Right ventricle myocardium inferior (tissue), 1 donor: Measurements from ENCODE around the gene DENND4A. TPM values are rescaled to one million over a fixed set of nuclear protein-coding genes. Genes with fewer than 3 reads are reported as not detected.
"Not testable (repeated sequence)": the region's sequence is repeated elsewhere in the genome, so short reads cannot be mapped to it uniquely, and the experiment has no call there.

ENCODE experiments used
- ATAC-seq: fragments of 200-7000 bp; cut with Tn5 transposase; one replicate; pipeline ENCODE4 v1.9.1; 2020; ENCODE audit warnings: mild to moderate bottlenecking, moderate library complexity
- DNase-seq: peaks from one replicate; pipeline ENCODE4 v3.0.0; 2021; ENCODE audit errors: missing footprints
- intact Hi-C: fragments of 100-400 bp; cut with DNase I; formaldehyde crosslinking; loops from one replicate; pipeline ENCODE4 v1.11.0; 2022
- microRNA-seq: library from miRNA; unstranded; fragments of <30 nt; microRNA quantifications from one replicate; pipeline ENCODE4 v1.2.0, GENCODE V29; 2020
- total RNA-seq: library from RNA; stranded (reverse); fragmentation: NEBNext Ultra II Directional; extraction: Animal tissue kit (Norgen Biotek cat#: 25700); gene quantifications from one replicate; pipeline ENCODE4 v1.2.1, GENCODE V29; 2021
- donor health status: DM: no; HTN: yes; CAD: no; lungs with severe emphysema.

The DENND4A gene
- total RNA-seq, 1 donor from 2014 or later = 12.7 TPM

DNA sequence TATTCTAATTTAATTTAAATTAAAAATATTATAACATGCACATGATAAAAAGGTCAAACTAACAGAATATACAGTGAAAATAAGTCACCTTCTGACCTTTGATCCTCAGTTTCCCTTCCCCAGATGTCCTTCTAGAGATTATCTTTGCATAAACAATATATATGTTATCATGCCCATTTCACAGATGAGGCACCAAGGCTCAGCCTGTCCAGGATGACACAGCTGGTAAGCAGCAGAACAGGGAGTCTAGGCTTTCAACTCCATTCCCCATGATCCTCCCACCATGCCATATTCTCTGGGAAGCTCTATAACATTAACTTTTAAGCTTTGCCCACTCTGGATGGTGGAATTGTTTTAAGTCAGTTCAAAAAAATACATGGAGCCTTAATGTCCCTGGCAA, 169.0 kb downstream of the DENND4A start:
- intact Hi-C loops = no loop called here
- no peak for ATAC-seq
- DNase-seq = no peak

DNA sequence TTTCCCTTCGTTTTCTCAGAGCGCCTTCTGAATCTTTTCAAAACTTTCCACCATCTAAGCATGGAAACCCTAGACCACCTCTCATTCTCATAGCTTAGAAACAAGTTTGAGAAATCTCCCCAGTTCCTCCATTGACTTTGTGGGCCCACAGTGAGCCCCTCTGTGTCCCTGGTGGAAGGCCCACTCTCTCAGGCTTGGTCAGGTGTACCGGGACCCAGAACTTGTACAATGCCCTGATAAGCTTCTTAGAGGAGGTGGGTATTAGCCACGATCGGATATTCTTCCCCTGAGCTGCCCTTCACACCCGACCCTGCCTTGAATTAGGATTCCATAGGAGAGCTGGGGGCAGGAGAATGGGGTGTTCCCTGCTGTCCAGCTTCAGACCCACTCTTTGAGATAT, 170.5 kb downstream of the DENND4A start, which contains the start of gene SLC24A1:
SLC24A1 (plus strand) TSS at position 301 of the 400 bp plus-strand sequence. CDS start 2,143 bp downstream, outside the sequence.
- DNase-seq = no peak
- intact Hi-C loops = no loop called here
- no peak for ATAC-seq

DNA sequence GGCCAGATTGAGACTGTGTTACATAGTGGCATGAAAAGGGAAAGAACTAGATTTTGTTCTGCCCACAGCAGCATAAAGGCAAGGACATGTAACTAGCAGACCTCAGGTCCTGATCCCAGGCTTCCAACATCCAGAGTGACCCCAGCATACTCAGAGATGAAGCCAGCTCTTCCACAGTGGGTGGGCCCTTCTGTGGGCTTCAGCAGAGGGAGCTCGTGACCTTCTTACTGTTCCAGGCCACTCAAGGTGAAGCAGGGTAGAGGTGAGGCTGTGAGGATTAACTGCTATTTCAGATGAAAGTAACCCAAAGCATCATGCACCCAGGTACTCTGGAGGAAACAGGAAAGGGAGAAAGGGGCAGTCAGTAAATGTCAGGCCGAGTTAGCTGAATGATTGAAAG, 171.3 kb downstream of the DENND4A start:
- no peak for DNase-seq
- intact Hi-C loops = no loop called here
- ATAC-seq = no peak

DNA sequence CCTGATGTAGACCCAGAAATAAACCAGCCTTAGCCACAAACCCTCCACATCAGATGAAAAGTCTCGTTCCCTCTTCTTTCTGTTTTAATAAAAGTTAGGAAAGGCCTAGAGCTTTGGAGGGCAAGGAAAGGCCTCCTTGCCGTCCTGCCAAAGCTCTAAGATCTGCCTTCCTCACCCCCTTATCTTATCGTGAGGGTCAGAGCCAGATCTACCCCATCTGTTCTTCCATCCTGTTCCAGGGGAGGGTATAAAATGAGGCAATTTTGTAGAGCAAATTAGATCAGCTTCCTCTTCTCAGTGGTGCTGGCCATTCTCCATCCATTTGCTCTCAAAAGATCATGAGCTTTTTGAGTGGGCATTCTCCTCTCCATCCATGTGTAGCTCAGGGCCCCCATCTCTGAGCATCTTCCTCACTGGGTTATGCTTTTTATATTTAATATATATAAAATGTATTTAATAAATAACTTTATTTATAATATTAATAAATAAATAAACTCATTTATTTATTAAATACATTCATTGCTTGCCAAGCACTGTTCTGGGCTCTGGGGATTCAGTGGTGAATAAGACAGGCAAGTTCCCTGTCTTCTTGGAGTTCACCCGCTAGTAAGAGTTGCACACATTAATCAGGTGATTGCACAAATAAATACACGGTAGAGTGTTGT, 172.3 kb downstream of the DENND4A start:
- intact Hi-C loops = no loop called here
- no peak for DNase-seq

DNA sequence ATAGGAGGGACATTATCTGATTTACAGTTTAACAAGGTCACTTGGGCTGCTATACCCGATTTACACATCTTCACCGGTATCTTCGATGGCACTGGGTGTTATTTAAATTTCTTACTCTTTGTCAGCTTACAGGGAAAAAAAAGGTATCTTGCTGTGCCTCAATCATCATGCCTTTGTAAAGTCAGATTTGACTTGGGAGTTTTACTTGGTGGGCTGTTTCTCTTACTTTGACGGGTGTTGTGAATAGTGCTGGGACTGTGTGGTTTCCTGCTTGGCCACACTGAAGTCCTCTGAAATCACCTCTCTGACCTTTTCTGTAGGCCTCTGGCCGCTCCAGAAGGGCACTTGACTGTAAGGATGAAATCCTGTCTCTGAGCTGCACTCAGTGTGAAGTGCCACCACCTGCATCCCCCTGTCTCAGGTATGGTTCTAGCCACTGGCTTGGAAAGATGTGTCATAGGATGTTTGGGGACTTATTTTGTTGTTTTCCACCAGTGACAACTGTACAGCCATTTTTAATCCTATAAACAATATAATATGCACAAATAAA, 173.5 kb downstream of the DENND4A start:
- ATAC-seq (no peak), DNase-seq (no peak)
- intact Hi-C loops = no loop called here

More for the DNA sequence above, 172.3 kb downstream of the DENND4A start:
- no peak for ATAC-seq

DNA sequence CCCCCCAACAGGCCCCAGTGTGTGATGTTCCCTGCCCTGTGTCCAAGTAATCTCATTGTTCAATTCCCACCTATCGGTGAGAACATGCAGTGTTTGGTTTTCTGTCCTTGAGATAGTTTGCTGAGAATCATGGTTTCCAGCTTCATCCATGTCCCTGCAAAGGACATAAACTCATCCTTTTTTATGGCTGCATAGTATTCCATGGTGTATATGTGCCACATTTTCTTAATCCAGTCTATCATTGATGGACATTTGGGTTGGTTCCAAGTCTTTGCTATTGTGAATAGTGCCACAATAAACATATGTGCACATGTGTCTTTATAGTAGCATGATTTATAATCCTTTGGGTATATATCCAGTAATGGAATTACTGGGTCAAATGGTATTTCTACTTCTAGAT, 176.2 kb downstream of the DENND4A start:
- ATAC-seq, DNase-seq, intact Hi-C loops: not testable (repeated sequence)

DNA sequence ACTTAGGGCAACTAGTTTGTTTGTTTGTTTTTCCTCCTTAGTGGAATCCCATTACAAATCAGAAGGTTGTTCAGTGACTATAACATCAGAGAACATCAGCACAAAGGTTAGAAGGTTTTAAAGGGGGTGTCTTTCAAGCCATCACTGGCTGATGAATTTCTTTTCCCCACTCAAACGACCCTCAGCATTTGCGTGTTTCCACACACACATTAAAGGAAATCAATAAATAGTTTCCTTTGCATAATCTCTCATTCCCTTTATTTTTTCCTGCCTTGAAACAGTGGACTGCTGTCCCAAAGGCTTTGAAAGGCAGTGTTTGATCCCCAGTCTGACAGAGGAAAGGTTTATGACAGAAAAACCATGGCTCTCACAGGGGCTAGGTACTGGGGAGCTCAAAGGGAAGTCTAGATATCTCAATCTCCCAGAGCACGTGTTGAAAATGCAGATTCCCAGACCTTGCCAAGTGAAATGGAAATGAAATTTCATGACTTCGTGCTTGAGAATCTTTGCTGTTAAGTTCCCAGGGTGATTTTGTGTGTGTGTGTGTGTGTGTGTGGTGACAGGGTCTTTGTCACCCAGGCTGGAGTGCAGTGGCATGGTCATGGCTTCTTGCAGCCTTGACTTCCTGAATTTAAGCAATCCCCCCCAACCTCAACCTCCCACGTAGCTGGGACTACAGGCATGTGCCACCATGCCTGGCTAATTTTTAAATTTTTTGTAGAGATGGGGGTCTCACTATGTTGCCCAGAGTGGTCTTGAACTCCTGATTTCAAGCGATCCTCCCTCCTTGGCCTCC, 178.9 kb downstream of the DENND4A start:
- intact Hi-C loops = no loop called here
- no peak for ATAC-seq
- no peak for DNase-seq

DNA sequence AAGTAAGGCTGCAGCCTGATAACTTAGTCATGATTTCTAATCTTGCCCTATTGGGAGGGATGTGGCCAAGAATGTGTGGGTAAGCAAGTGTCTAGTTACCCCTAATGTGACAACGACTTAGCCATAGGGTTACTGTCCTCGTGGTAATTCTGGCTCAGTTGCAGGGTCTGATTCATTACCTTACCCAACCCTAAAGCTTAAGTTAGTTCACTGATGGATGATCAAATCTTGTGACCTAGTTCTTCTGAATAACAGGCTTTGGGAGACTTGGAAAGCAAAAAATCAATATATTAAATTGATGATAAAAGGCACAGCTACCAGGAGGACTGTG, 179.5 kb downstream of the DENND4A start:
- DNase-seq = no peak
- ATAC-seq = no peak
- intact Hi-C loops = no loop called here

DNA sequence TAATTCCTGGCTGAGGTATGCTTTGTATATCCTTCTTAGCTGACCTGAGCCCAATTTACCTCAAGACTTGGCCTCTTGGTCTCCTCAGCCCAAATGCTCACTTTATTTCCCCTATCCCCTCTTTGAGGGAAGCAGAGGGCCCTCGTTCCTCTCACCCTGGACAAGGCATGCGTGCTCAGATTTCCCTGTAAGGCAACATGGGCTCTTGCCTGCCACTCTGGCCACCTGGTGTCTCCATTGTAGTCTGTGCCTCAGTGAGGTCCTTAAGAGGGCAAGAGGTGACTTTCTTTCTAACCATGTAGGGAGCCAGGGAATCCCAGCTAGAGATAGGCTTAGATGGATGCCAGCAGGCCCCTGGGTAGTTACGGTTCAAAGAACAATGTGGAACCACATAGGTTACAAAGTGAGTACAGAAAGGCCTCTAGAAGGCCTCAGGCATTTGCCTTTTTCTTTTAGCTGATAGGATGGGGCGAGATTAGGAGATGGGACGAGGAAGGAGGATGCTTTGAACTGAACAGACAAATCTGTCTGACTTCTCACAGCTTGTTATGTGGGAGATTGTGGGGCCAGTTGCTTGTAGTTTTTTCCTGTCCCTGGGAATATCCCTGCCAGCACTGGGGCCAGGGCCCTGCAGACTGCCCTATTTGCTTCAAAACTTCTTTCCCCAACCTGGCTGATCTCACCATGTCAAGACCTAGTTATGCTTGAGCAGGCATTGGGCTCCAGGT, 180.0 kb downstream of the DENND4A start:
- DNase-seq (no peak), ATAC-seq (no peak)
- intact Hi-C loops = no loop called here

DNA sequence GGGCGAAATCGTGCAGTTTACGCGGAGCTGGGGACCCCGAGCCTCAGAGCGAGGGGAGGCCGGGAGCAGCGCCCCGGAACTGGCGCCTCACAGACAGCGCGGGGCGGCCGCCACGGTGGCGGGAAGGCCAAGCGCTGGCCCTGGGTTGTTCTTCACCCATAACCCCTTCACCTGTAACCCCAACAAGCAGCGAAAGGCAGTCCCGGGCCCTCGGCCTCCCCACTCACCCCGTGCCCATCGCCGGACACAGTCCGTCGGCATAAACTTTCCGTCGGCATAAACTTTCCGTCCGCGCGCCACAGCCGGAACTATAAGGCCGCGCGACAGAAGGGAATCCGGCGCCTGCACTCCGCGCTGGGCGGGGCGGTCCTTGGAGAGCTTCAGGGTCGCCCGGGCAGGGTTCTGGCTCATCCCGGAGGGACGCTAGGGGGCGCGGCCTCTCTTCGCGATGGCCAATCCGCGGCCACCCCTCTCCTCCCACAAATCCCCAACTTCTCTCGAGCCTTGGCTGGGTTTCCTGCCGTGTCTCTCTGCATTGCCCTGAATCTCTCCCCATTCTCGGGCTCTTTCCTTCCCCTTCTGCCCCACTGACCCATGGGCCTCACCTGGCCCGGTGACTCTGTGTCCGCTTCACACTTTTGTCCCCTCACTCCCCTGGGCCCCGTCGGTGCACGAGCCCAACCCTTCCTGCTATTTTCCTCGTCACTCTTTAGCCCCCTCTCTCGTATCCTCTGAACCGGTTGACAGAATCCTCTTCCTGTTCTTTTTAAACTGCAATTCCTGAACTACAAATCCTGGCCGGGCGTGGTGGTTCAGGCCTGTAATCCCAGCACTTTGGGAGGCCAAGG, 181.0 kb downstream of the DENND4A start, which contains the start of gene INTS14:
INTS14 (minus strand) TSS at position 261 of the 848 bp plus-strand sequence. CDS start 3,751 bp downstream, outside the sequence.
- ATAC-seq (peak; percentile 100), DNase-seq (peak; percentile 99)
- intact Hi-C loops = no loop called here

Small RNA genes within 50 kb of the gene (microRNA-seq; reads per million reads assigned to microRNA genes)
- gene MIR4511 = not detected

Other genes with a start within 250 kb of the DENND4A start
- gene INTS14, start 181.2 kb downstream of the DENND4A start, total RNA-seq = 9.7 TPM
- 2.3 TPM for gene SLC24A1, start 170.4 kb downstream of the DENND4A start, total RNA-seq
- 161 TPM for gene RAB11A, start 77.2 kb upstream of the DENND4A start, total RNA-seq